Measurements from ENCODE around the gene FOXE3. TPM values are rescaled to one million over a fixed set of nuclear protein-coding genes. Genes with fewer than 3 reads are reported as not detected.

FOXE3 gene
- total and polyA plus RNA-seq, 5 donors from 2014 or later, result not detected

- peak; percentile 86 to 93 (median 91) for DNase-seq
- Mint-ChIP-seq H3K4me3 (peak within 1 kb of the TSS; percentile 89 to 98 (median 90)), H3K9me3 (peaks cover 0 to 2% (median 0%) of the 10 kb centered on the region in 7 donors), H3K36me3 (no peaks in the 10 kb centered on the region), H3K27ac (peak within 1 kb of the TSS; percentile 79 to 93 (median 84)), H3K27me3 (peaks cover 27% of the 10 kb centered on the region), H3K4me1 (peaks cover 4 to 47% (median 21%) of the 10 kb centered on the region in 4 donors)
- Histone ChIP-seq H3K27ac (ENCODE audit: insufficient read depth, low read length, poor library complexity, severe bottlenecking) (peak within 1 kb of the TSS; percentile 74), H3K4me1 (ENCODE audit: control insufficient read depth, insufficient read depth, low read length, poor library complexity, severe bottlenecking) (peaks cover 44% of the 10 kb centered on the region), H3K9me3 (ENCODE audit: control insufficient read depth in 2 of 2, low read length in 2 of 2) (no peaks in the 10 kb centered on the region), H3K36me3 (ENCODE audit: control insufficient read depth, insufficient read depth, low read length) (no peaks in the 10 kb centered on the region), H3K4me3 (ENCODE audit: low read depth, low read length) (peak within 1 kb of the TSS; percentile 81), H3K27me3 (ENCODE audit: control insufficient read depth, insufficient read depth, low read length) (peaks cover 19% of the 10 kb centered on the region)
- ATAC-seq (ENCODE audit: low read depth in 2 of 2), result peak; percentile 83 to 87
These were observed 21.5 kb downstream of the FOXE3 start, which contains the start of gene FOXD2 for GRCh38 chr1:47437447-47438164. Gene FOXD2, plus strand, starts transcription at chr1:47438044. Its CDS starts 92 bp downstream, at chr1:47438136.

- H3K4me1 Mint-ChIP-seq, result peaks cover 4 to 42% (median 18%) of the 10 kb centered on the region in 4 donors
- H3K36me3 ChIP-seq (ENCODE audit: control insufficient read depth, insufficient read depth, low read length), result no peaks in the 10 kb centered on the region
- H3K4me3 Mint-ChIP-seq, result peak overlapping the region; percentile 73 to 92 (median 86)
- peak overlapping the region in 1 of 3 donors; percentile 84 for H3K27ac Mint-ChIP-seq
- peak overlapping the region; percentile 74 for H3K27ac ChIP-seq (ENCODE audit: insufficient read depth, low read length, poor library complexity, severe bottlenecking)
- peaks cover 39% of the 10 kb centered on the region for H3K4me1 ChIP-seq (ENCODE audit: control insufficient read depth, insufficient read depth, low read length, poor library complexity, severe bottlenecking)
- peaks cover 0 to 1% of the 10 kb centered on the region in 2 experiments for H3K9me3 ChIP-seq (ENCODE audit: control insufficient read depth in 2 of 2, low read length in 2 of 2)
- peaks cover 0 to 2% (median 0%) of the 10 kb centered on the region in 7 donors for H3K9me3 Mint-ChIP-seq
- DNase-seq, result peak; percentile 10 to 55 (median 50)
- H3K4me3 ChIP-seq (ENCODE audit: low read depth, low read length), result no peak overlapping the region
- no peak for ATAC-seq (ENCODE audit: low read depth in 2 of 2)
- H3K27me3 Mint-ChIP-seq, result peaks cover 23% of the 10 kb centered on the region
- no peaks in the 10 kb centered on the region for H3K36me3 Mint-ChIP-seq
- peaks cover 27% of the 10 kb centered on the region for H3K27me3 ChIP-seq (ENCODE audit: control insufficient read depth, insufficient read depth, low read length)
These were observed 22.3 kb downstream of the FOXE3 start for GRCh38 chr1:47438165-47439016.

DNA sequence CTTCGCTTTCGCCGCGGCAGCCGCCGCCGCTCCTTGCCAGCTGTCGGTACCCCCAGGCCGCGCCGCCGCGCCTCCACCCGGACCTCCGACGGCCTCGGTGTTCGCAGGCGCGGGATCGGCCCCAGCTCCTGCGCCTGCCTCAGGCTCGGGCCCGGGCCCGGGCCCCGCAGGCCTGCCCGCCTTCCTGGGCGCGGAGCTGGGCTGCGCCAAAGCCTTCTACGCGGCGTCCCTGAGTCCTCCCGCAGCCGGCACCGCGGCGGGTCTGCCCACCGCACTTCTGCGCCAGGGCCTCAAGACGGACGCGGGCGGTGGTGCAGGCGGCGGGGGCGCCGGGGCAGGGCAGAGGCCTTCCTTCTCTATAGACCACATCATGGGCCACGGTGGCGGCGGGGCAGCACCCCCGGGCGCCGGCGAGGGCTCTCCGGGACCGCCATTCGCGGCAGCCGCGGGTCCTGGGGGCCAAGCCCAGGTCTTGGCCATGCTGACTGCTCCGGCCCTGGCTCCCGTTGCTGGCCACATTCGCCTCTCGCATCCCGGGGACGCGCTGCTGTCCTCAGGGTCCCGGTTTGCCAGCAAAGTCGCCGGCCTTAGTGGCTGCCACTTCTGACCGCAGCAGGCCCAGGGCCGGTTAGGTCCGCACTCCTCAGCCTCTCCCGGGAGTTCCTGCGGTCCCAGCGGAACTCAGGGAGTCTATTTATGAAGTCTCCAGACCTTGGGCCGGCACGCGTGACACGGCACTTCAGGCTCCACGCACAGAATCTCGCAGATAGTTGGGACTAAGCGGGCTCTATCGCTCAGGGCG, 23.1 kb downstream of the FOXE3 start:
- H3K27me3 Mint-ChIP-seq, result peaks cover 19% of the 10 kb centered on the region
- H3K27ac Mint-ChIP-seq, result no peak overlapping the region
- no peaks in the 10 kb centered on the region for H3K36me3 Mint-ChIP-seq
- Histone ChIP-seq H3K27me3 (ENCODE audit: control insufficient read depth, insufficient read depth, low read length) (peaks cover 29% of the 10 kb centered on the region), H3K4me1 (ENCODE audit: control insufficient read depth, insufficient read depth, low read length, poor library complexity, severe bottlenecking) (peaks cover 37% of the 10 kb centered on the region), H3K4me3 (ENCODE audit: low read depth, low read length) (no peak overlapping the region), H3K27ac (ENCODE audit: insufficient read depth, low read length, poor library complexity, severe bottlenecking) (no peak overlapping the region), H3K9me3 (ENCODE audit: control insufficient read depth in 2 of 2, low read length in 2 of 2) (peaks cover 0 to 9% of the 10 kb centered on the region in 2 experiments), H3K36me3 (ENCODE audit: control insufficient read depth, insufficient read depth, low read length) (no peaks in the 10 kb centered on the region)
- peak in 1 of 3 donors; percentile 7 for DNase-seq
- peak overlapping the region in 2 of 4 donors; percentile 65 to 93 for H3K4me3 Mint-ChIP-seq
- peaks cover 0 to 2% (median 0%) of the 10 kb centered on the region in 7 donors for H3K9me3 Mint-ChIP-seq
- no peak for ATAC-seq (ENCODE audit: low read depth in 2 of 2)
- peaks cover 0 to 43% (median 19%) of the 10 kb centered on the region in 4 donors for H3K4me1 Mint-ChIP-seq

- DNase-seq, result no peak
- Histone ChIP-seq H3K9me3 (ENCODE audit: control insufficient read depth in 2 of 2, low read length in 2 of 2) (peaks cover 0 to 13% of the 10 kb centered on the region in 2 experiments), H3K27ac (ENCODE audit: insufficient read depth, low read length, poor library complexity, severe bottlenecking) (no peak overlapping the region), H3K27me3 (ENCODE audit: control insufficient read depth, insufficient read depth, low read length) (peaks cover 37% of the 10 kb centered on the region), H3K36me3 (ENCODE audit: control insufficient read depth, insufficient read depth, low read length) (no peaks in the 10 kb centered on the region), H3K4me1 (ENCODE audit: control insufficient read depth, insufficient read depth, low read length, poor library complexity, severe bottlenecking) (peaks cover 45% of the 10 kb centered on the region), H3K4me3 (ENCODE audit: low read depth, low read length) (no peak overlapping the region)
- Mint-ChIP-seq H3K4me3 (peak overlapping the region in 2 of 4 donors; percentile 65 to 93), H3K9me3 (peaks cover 0 to 5% (median 0%) of the 10 kb centered on the region in 7 donors), H3K27me3 (peaks cover 12% of the 10 kb centered on the region), H3K27ac (no peak overlapping the region), H3K36me3 (no peaks in the 10 kb centered on the region), H3K4me1 (peaks cover 0 to 43% (median 20%) of the 10 kb centered on the region in 4 donors)
- no peak for ATAC-seq (ENCODE audit: low read depth in 2 of 2)
These were observed 23.9 kb downstream of the FOXE3 start for GRCh38 chr1:47439819-47440598.

- peaks cover 50% of the 10 kb centered on the region for H3K4me1 ChIP-seq (ENCODE audit: control insufficient read depth, insufficient read depth, low read length, poor library complexity, severe bottlenecking)
- H3K27me3 ChIP-seq (ENCODE audit: control insufficient read depth, insufficient read depth, low read length), result peaks cover 41% of the 10 kb centered on the region
- Mint-ChIP-seq H3K4me3 (no peak overlapping the region), H3K4me1 (peaks cover 0 to 42% (median 20%) of the 10 kb centered on the region in 4 donors), H3K27me3 (peaks cover 10% of the 10 kb centered on the region), H3K36me3 (no peaks in the 10 kb centered on the region), H3K9me3 (peaks cover 0 to 6% (median 0%) of the 10 kb centered on the region in 7 donors), H3K27ac (no peak overlapping the region)
- ATAC-seq (ENCODE audit: low read depth in 2 of 2) (no peak), DNase-seq (no peak)
- no peak overlapping the region for H3K4me3 ChIP-seq (ENCODE audit: low read depth, low read length)
- H3K9me3 ChIP-seq (ENCODE audit: control insufficient read depth in 2 of 2, low read length in 2 of 2), result peaks cover 0 to 13% of the 10 kb centered on the region in 2 experiments
- no peak overlapping the region for H3K27ac ChIP-seq (ENCODE audit: insufficient read depth, low read length, poor library complexity, severe bottlenecking)
- no peaks in the 10 kb centered on the region for H3K36me3 ChIP-seq (ENCODE audit: control insufficient read depth, insufficient read depth, low read length)
These were observed 24.6 kb downstream of the FOXE3 start for GRCh38 chr1:47440599-47441081.

DNA sequence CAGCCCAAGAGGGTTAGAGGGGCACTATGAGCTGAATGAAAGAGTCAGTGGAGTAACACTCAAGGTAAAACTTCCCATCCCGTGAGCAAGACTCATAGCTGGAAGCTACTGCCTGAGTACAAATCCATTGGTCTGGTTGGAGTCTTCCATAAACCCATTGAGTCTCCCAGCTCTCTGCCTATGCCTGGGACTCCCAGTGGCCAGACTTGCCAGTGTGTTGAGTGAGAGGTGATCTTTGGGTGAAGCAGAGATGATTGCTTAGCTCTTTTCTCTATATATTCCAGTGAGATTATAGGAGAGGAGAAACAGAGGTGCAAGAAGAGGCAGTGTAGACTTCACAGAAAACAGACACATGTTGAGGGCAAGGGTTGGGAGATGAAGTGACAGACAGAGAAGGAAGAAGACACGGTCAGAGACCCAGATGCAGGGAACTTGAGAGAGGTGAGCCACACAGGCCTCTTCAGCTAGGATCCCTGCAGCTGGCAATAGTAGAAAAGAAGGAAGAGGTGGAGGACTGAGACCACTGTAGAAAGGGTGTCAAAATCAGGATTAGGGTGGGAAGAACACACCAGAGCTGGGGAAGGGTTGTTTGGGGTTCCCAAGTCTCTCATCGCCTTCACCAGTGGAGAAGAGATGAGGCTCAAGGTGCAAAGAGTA, 25.5 kb downstream of the FOXE3 start:
- H3K4me1 ChIP-seq (ENCODE audit: control insufficient read depth, insufficient read depth, low read length, poor library complexity, severe bottlenecking), result peaks cover 42% of the 10 kb centered on the region
- DNase-seq (no peak), ATAC-seq (ENCODE audit: low read depth in 2 of 2) (no peak)
- peaks cover 2% of the 10 kb centered on the region for H3K27me3 Mint-ChIP-seq
- peaks cover 0 to 8% (median 0%) of the 10 kb centered on the region in 7 donors for H3K9me3 Mint-ChIP-seq
- H3K4me3 Mint-ChIP-seq, result no peak overlapping the region
- H3K27me3 ChIP-seq (ENCODE audit: control insufficient read depth, insufficient read depth, low read length), result peaks cover 50% of the 10 kb centered on the region
- no peak overlapping the region for H3K27ac ChIP-seq (ENCODE audit: insufficient read depth, low read length, poor library complexity, severe bottlenecking)
- H3K36me3 ChIP-seq (ENCODE audit: control insufficient read depth, insufficient read depth, low read length), result no peaks in the 10 kb centered on the region
- H3K4me3 ChIP-seq (ENCODE audit: low read depth, low read length), result no peak overlapping the region
- peaks cover 0 to 38% (median 13%) of the 10 kb centered on the region in 4 donors for H3K4me1 Mint-ChIP-seq
- H3K9me3 ChIP-seq (ENCODE audit: control insufficient read depth in 2 of 2, low read length in 2 of 2), result peaks cover 0 to 13% of the 10 kb centered on the region in 2 experiments
- no peaks in the 10 kb centered on the region for H3K36me3 Mint-ChIP-seq
- no peak overlapping the region for H3K27ac Mint-ChIP-seq

All from CD4-positive, CD25-positive, alpha-beta regulatory T cell (primary cell).